CD4-positive, alpha-beta T cell treated with Interleukin-6 at 100 ng/mL for 8 hours (primary cell): ENCODE data around the gene CD34.

Source experiments
- DNase-seq: peaks from one replicate; pipeline ENCODE4 v3.0.0-alpha.2; 2020; ENCODE audit warnings: mixed read lengths, low spot score

The CD34 gene

GRCh38 chr1:207873055-207873890 lies 37.7 kb downstream of the CD34 start:
- peak; percentile 17 for DNase-seq

GRCh38 chr1:207872621-207873020 lies 38.3 kb downstream of the CD34 start:
- no peak for DNase-seq

GRCh38 chr1:207871117-207871649 lies 39.7 kb downstream of the CD34 start:
- DNase-seq: no peak

GRCh38 chr1:207870306-207871031 lies 40.5 kb downstream of the CD34 start:
- DNase-seq: no peak

- no peak for DNase-seq
These were observed 41.1 kb downstream of the CD34 start for GRCh38 chr1:207869859-207870258.

GRCh38 chr1:207868774-207869721 lies 41.9 kb downstream of the CD34 start:
- peak; percentile 62 for DNase-seq

GRCh38 chr1:207868251-207868773 lies 42.6 kb downstream of the CD34 start:
- peak; percentile 19 for DNase-seq

GRCh38 chr1:207867136-207868109 lies 43.5 kb downstream of the CD34 start:
- DNase-seq: peak; percentile 31

GRCh38 chr1:207866471-207867135 lies 44.3 kb downstream of the CD34 start:
- no peak for DNase-seq

GRCh38 chr1:207863893-207864535 lies 46.9 kb downstream of the CD34 start:
- DNase-seq: peak; percentile 65

GRCh38 chr1:207862241-207862787 lies 48.6 kb downstream of the CD34 start:
- no peak for DNase-seq

GRCh38 chr1:207861442-207862177 lies 49.3 kb downstream of the CD34 start:
- peak; percentile 52 for DNase-seq

GRCh38 chr1:207860531-207860930 lies 50.4 kb downstream of the CD34 start:
- no peak for DNase-seq

- no peak for DNase-seq
These were observed 52.1 kb downstream of the CD34 start for GRCh38 chr1:207858806-207859205.

GRCh38 chr1:207858281-207858680 lies 52.6 kb downstream of the CD34 start:
- DNase-seq: no peak

- DNase-seq: no peak
These were observed 53.5 kb downstream of the CD34 start for GRCh38 chr1:207857447-207857846.

GRCh38 chr1:207856276-207857023 lies 54.5 kb downstream of the CD34 start:
- no peak for DNase-seq

- DNase-seq: no peak
These were observed 56.9 kb downstream of the CD34 start for GRCh38 chr1:207854001-207854400.
